ENCODE data around the gene RSKR. TPM values are rescaled to one million over a fixed set of nuclear protein-coding genes. Genes with fewer than 3 reads are reported as not detected.

Gene RSKR
- total RNA-seq, 1 donor from 2014 or later = 25.1 TPM

DNA sequence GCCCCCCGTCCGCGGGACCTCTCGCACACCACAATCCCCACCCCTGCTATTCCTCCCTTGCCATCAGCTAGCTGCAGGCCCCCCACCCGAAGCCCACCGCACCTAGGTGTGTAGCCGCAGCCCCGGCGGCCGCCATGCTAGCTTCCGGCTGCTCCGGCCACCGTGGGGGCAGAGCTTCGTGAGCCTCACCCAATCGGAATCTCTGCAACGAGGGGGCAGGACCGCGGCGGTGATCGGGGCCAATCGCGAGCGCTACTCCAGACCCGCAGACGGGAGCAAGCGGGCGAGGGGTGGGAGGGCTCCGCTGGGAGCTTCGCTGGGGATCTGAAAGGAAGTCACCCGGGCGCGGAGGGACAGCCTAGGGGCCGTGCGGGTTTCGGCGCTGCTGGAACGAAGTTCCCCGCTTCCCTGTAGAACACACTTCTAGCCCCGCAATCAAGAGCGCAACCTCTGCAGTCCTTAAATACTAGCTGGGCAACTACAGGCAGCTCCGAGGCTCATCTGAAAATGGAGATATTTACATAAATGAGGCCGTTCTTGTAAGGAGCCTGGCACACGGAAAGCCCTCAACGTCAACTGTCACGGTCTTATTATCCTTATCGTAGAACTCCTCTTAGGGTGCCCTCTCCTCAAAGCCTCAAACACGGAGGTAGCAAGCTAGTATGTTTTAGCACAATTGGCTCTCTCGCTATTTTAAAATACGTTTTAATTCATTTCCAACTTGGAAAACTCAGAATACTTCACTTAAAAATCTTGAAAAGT is 42.4 kb downstream of the RSKR start, which contains the start of gene PIGS:
TSS of gene PIGS (minus strand) at position 164 of the 762 bp plus-strand sequence. CDS start at position 136, 28 bp downstream.
- Mint-ChIP-seq H3K4me1 (ENCODE audit: unreplicated experiment) (peaks cover 16% of the 10 kb centered on the region), H3K36me3 (ENCODE audit: low read depth, unreplicated experiment) (peaks cover 12% of the 10 kb centered on the region), H3K4me3 (ENCODE audit: unreplicated experiment) (peak within 1 kb of the TSS; percentile 99), H3K9me3 (ENCODE audit: unreplicated experiment) (no peaks in the 10 kb centered on the region), H3K27ac (ENCODE audit: unreplicated experiment) (peak within 1 kb of the TSS; percentile 89), H3K27me3 (ENCODE audit: unreplicated experiment) (peaks cover 8% of the 10 kb centered on the region)
- peak; percentile 93 for DNase-seq (ENCODE audit: low spot score)
- TF ChIP-seq, protein P1, sequence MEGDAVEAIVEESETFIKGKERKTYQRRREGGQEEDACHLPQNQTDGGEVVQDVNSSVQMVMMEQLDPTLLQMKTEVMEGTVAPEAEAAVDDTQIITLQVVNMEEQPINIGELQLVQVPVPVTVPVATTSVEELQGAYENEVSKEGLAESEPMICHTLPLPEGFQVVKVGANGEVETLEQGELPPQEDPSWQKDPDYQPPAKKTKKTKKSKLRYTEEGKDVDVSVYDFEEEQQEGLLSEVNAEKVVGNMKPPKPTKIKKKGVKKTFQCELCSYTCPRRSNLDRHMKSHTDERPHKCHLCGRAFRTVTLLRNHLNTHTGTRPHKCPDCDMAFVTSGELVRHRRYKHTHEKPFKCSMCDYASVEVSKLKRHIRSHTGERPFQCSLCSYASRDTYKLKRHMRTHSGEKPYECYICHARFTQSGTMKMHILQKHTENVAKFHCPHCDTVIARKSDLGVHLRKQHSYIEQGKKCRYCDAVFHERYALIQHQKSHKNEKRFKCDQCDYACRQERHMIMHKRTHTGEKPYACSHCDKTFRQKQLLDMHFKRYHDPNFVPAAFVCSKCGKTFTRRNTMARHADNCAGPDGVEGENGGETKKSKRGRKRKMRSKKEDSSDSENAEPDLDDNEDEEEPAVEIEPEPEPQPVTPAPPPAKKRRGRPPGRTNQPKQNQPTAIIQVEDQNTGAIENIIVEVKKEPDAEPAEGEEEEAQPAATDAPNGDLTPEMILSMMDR (IDR thresholded peaks at IDR 0.05; ENCODE audit: unreplicated experiment) = no peak

DNA sequence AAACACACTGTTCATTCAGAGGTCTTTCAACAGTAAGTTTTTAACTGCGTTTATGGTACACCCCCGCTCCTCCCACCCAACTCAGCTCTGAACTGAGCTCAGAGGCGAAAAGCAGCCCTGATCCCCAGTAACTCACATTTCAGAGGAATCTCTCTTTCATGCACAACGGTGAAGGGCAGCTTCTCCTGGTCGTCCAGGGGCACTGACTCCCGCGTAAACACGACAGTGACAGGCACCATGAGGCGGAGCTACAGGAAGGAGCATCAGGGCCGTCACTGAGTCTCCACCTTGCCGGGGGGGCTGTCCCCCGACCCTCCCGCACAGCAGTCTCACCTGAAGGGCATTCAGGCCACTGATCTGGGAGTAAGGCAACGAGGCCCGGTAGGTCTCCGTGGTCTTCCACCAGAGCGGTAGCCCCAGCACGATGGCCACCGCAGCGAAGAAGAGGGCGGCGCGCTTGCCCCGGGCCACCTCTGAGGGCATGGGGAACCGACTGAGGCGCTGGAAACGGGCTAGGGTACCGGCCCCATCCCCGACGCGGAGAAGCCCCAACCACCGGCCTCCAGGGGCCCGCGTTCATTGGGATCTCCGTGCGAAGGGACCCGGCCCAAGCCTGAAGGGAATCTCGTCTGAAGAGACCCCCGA is 43.1 kb downstream of the RSKR start:
- Mint-ChIP-seq H3K4me1 (ENCODE audit: unreplicated experiment) (peaks cover 11% of the 10 kb centered on the region), H3K4me3 (ENCODE audit: unreplicated experiment) (peak overlapping the region; percentile 99), H3K27ac (ENCODE audit: unreplicated experiment) (peak overlapping the region; percentile 89), H3K9me3 (ENCODE audit: unreplicated experiment) (no peaks in the 10 kb centered on the region), H3K27me3 (ENCODE audit: unreplicated experiment) (peaks cover 5% of the 10 kb centered on the region), H3K36me3 (ENCODE audit: low read depth, unreplicated experiment) (peaks cover 12% of the 10 kb centered on the region)
- DNase-seq (ENCODE audit: low spot score) = no peak
- TF ChIP-seq, protein P1 (IDR thresholded peaks at IDR 0.05; ENCODE audit: unreplicated experiment) = no peak

DNA sequence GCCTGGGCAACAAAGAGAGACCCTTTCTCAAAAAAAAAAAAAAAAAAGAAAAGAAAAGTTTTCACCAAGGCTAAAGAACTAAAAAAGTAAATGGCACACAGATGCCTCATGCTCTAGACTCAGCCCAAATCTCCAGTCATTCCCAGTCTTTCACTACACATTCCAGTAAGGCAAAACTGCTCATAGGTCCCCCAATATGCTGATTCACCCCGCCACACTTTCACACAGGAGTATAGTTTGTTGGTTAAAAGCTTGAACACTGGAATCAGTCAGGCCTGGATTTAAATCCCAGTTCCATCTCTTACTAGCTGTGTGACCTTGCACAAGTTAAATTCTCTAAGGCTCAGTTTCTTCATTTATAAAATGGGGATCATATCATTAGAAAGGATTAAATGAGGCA is 44.5 kb downstream of the RSKR start:
- peaks cover 12% of the 10 kb centered on the region for H3K36me3 Mint-ChIP-seq (ENCODE audit: low read depth, unreplicated experiment)
- no peak overlapping the region for H3K27ac Mint-ChIP-seq (ENCODE audit: unreplicated experiment)
- peaks cover 11% of the 10 kb centered on the region for H3K4me1 Mint-ChIP-seq (ENCODE audit: unreplicated experiment)
- TF ChIP-seq, protein P1 (IDR thresholded peaks at IDR 0.05; ENCODE audit: unreplicated experiment) = no peak
- peaks cover 1% of the 10 kb centered on the region for H3K27me3 Mint-ChIP-seq (ENCODE audit: unreplicated experiment)
- no peak for DNase-seq (ENCODE audit: low spot score)
- H3K9me3 Mint-ChIP-seq (ENCODE audit: unreplicated experiment) = no peaks in the 10 kb centered on the region
- H3K4me3 Mint-ChIP-seq (ENCODE audit: unreplicated experiment) = peak overlapping the region; percentile 60

DNA sequence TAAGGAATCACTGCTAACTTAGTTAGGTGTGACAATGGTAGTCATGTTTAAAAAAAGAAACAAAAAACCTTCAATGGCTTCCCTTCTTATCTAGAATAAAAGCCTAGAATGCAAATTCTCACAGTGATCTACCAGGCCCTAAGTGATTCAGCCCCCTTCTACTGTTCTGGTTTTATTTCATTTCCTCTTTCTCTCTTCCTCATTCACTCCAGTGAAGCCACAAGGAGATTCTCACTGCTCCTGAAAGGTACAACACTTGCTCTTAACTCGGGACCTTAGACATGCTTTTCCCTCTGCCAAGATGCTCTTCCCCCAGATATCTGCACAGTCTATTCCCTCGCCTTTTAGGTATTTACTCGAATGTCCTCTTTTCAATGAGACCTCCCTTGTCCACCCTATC is 46.4 kb downstream of the RSKR start:
- Mint-ChIP-seq H3K36me3 (ENCODE audit: low read depth, unreplicated experiment) (peaks cover 10% of the 10 kb centered on the region), H3K27ac (ENCODE audit: unreplicated experiment) (no peak overlapping the region), H3K4me1 (ENCODE audit: unreplicated experiment) (peaks cover 11% of the 10 kb centered on the region), H3K27me3 (ENCODE audit: unreplicated experiment) (peaks cover 1% of the 10 kb centered on the region), H3K9me3 (ENCODE audit: unreplicated experiment) (no peaks in the 10 kb centered on the region), H3K4me3 (ENCODE audit: unreplicated experiment) (no peak overlapping the region)
- DNase-seq (ENCODE audit: low spot score) = no peak
- TF ChIP-seq, protein P1 (IDR thresholded peaks at IDR 0.05; ENCODE audit: unreplicated experiment) = no peak

DNA sequence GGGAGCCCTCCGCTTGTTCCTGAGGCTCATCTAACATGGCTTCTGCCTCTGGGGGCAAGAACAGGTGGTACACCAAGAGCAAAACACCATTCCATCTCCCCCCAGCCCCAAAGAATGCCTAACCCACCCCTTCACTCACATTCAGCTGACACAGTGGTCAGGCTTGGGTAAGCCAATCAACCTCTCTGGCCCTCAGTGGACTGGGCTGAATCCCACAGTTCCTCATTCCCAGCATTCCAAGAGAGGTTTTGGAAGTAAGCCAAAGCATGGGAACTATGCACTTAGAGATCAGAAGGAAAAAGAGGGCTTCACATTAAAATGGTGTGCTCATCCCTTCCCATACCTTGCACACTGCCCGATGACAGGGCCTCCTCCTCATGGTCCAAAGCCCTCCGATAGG is 50.5 kb downstream of the RSKR start:
- Mint-ChIP-seq H3K4me1 (ENCODE audit: unreplicated experiment) (peaks cover 7% of the 10 kb centered on the region), H3K27me3 (ENCODE audit: unreplicated experiment) (peaks cover 4% of the 10 kb centered on the region), H3K4me3 (ENCODE audit: unreplicated experiment) (no peak overlapping the region), H3K36me3 (ENCODE audit: low read depth, unreplicated experiment) (peaks cover 24% of the 10 kb centered on the region), H3K27ac (ENCODE audit: unreplicated experiment) (no peak overlapping the region), H3K9me3 (ENCODE audit: unreplicated experiment) (no peaks in the 10 kb centered on the region)
- TF ChIP-seq, protein P1 (IDR thresholded peaks at IDR 0.05; ENCODE audit: unreplicated experiment) = no peak
- no peak for DNase-seq (ENCODE audit: low spot score)

Data from endothelial cell (in vitro differentiated cells).